GM12878 (cell line): ENCODE measurements around the gene SORL1. TPM values are rescaled to one million over a fixed set of nuclear protein-coding genes. Genes with fewer than 3 reads are reported as not detected.

Experiments
- BCL11A ChIP-seq: IDR thresholded peaks from 2 replicates; pipeline ENCODE4 v1.6.1; 2011; ENCODE audit warnings: low read depth, low read length
- BRCA1 ChIP-seq: IDR thresholded peaks from 2 replicates; pipeline ENCODE4 v1.6.1; 2011; ENCODE audit warnings: low read depth, low read length, improper control_type of control experiment
- CEBPB ChIP-seq, 2 experiments: fragments of 150-350 bp in 1 of 2; IDR thresholded peaks; 2 replicates each; pipeline ENCODE4 v1.6.1; 2012 to 2014; ENCODE audit warnings: low read depth in 2 of 2, low read length in 2 of 2, borderline replicate concordance in 1 of 2, inconsistent platforms in 1 of 2
- CHD1 ChIP-seq: IDR thresholded peaks from 2 replicates; pipeline ENCODE4 v1.6.1; 2012; ENCODE audit warnings: low read depth, low read length, improper control_type of control experiment
- GATAD2B ChIP-seq: fragments of 450-650 bp; conservative IDR thresholded peaks from 2 replicates; pipeline ENCODE4 v1.6.1; 2017; ENCODE audit warnings: low read depth, mild to moderate bottlenecking, moderate library complexity
- REST ChIP-seq: IDR thresholded peaks from 2 replicates; pipeline ENCODE4 v1.6.1; 2012; ENCODE audit warnings: mild to moderate bottlenecking, low read depth, low read length
- RUNX3 ChIP-seq: IDR thresholded peaks from 2 replicates; pipeline ENCODE4 v1.6.1; 2012; ENCODE audit warnings: low read length, inconsistent platforms
- SIN3A ChIP-seq: IDR thresholded peaks from 2 replicates; pipeline ENCODE4 v1.6.1; 2012; ENCODE audit warnings: low read depth, low read length, improper control_type of control experiment
- SMC3 ChIP-seq: IDR thresholded peaks from 2 replicates; pipeline ENCODE4 v1.6.1; 2011; ENCODE audit warnings: low read length, improper control_type of control experiment, borderline replicate concordance
- ZNF592 ChIP-seq: fragments of 450-650 bp; IDR thresholded peaks from 2 replicates; pipeline ENCODE4 v1.6.1; 2017; ENCODE audit warnings: mild to moderate bottlenecking, moderate library complexity
- polyA plus RNA-seq, 11 experiments: library from polyadenylated mRNA; depleted of rRNA in 4 of 11; unstranded in 6 of 11; stranded (reverse) in 5 of 11; fragments of >200 nt; fragmentation: Nextera tagmentation in 4 of 11; fragmentation: Illumina TruSeq in 1 of 11; extraction: Ambion mirVana in 4 of 11; extraction: Trizol in 1 of 11; gene quantifications; 1 replicate in 1 of 11; 2 replicates in 10 of 11; pipeline versions ENCODE4 v1.2.1 to v1.2.3, GENCODE V29; 2011 to 2016; ENCODE audit warnings: inconsistent platforms in 2 of 11, missing spikeins in 2 of 11, low read depth in 1 of 11
- total RNA-seq, 4 experiments: library from RNA; depleted of rRNA in 3 of 4; stranded (reverse); fragments of >200 nt in 3 of 4; fragmentation: Illumina TruSeq in 1 of 4; extraction: Trizol in 1 of 4; gene quantifications; 2 replicates each; pipeline versions ENCODE4 v1.2.1 to v1.2.3, GENCODE V29; 2013 to 2021

SORL1 gene
- total and polyA plus RNA-seq, 10 of the 15 experiments (the other 5 are each of a cell fraction or from before 2014, with no cell fraction given), result 20.2 to 107 (median 59.9) TPM

- TF ChIP-seq BCL11A, result no peak
- no peak for TF ChIP-seq ZNF592
- no peak for TF ChIP-seq REST
- no peak for TF ChIP-seq CEBPB (IDR thresholded peaks at IDR 0.05; ENCODE audit: borderline replicate concordance in 1 of 2, low read depth in 2 of 2, low read length in 2 of 2)
- no peak for TF ChIP-seq BRCA1
- no peak for TF ChIP-seq GATAD2B
- TF ChIP-seq SIN3A, result no peak
- no peak for TF ChIP-seq RUNX3
- TF ChIP-seq CHD1, result no peak
- no peak for TF ChIP-seq SMC3
These were observed 12.4 kb upstream of the SORL1 start (continued) for GRCh38 chr11:121439759-121440158.
